NT2/D1 (cell line): Measurements from ENCODE around the gene PLBD2.

Source experiments
- SUZ12 ChIP-seq: IDR thresholded peaks from 2 replicates; pipeline ENCODE4 v1.6.1; 2011; ENCODE audit not compliant: insufficient read length, insufficient read depth; ENCODE audit errors: extremely low read depth
- YY1 ChIP-seq: IDR thresholded peaks from 2 replicates; pipeline ENCODE4 v1.6.1; 2011; ENCODE audit not compliant: insufficient read length, insufficient read depth
- ZNF274 ChIP-seq: IDR thresholded peaks from 2 replicates; pipeline ENCODE4 v1.6.1; 2011; ENCODE audit warnings: mild to moderate bottlenecking, low read depth, low read length

DNA sequence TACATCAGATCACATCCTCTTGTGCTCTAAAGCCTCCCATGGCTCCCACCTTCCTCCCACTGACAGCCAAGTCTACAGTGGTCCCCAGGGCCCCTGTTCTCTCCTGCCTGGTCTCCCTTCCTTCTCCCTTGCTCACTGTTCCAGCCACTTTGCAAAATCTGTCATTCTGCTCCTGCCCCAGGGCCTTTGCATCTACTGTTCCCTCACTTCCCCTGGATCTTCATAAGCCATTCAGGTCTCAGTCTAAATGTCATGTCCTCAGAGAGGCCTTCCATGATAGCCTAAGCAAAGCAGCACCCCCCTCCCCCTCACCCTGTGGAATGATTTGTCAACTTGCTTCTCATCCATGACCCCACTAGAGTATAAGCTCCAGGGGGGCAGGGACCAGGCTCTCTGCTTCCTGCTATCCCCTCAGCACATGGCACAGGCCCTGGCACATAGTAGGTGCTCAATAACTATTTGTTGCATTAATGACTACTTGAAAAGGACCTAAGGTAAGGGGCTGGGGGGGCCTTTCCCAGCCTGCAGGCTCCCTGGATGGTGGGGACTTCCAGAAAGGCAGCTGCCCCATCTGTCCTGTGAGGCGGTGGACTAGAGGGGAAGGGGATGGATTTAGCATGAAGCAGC lies 28.5 kb upstream of the PLBD2 start:
- no peak for TF ChIP-seq ZNF274
- no peak for TF ChIP-seq YY1
- no peak for TF ChIP-seq SUZ12
